IMR-90 (cell line): Measurements from ENCODE around the gene SMAP1. TPM values are rescaled to one million over a fixed set of nuclear protein-coding genes. Genes with fewer than 3 reads are reported as not detected.

Experiments
- ATAC-seq: fragments of 200-7000 bp; cut with Tn5 transposase; 2 replicates; pipeline ENCODE4 v1.9.1; 2020; ENCODE audit warnings: low read depth, mild to moderate bottlenecking, moderate library complexity
- BruUV-seq: library from RNA; stranded (reverse); fragments of 400-500 nt; replicated peaks from 2 replicates; lab custom pipeline; 2021; lab: Mats Ljungman, UMichigan
- CTCF ChIA-PET: fragments of 300-600 bp; formaldehyde crosslinking; extraction: SDS; loops from one replicate; lab custom pipeline; 2021; ENCODE audit warnings: antibody characterized with exemption; lab: Yijun Ruan, JAX
- POLR2A ChIA-PET: fragments of 300-600 bp; sonication (Branson Sonifier 250); formaldehyde crosslinking; loops from one replicate; lab custom pipeline; 2022; ENCODE audit warnings: antibody characterized with exemption; ENCODE audit not compliant: unreplicated experiment; lab: Charles Lee
- DNase-seq: peaks from one replicate; pipeline ENCODE4 v3.0.0; 2013
- H2AFZ ChIP-seq: replicated peaks from 2 replicates; pipeline ENCODE3; 2013; ENCODE audit warnings: low read length, mild to moderate bottlenecking; ENCODE audit not compliant: poor library complexity
- H2AK5ac ChIP-seq: 2 replicates; pipeline ENCODE4 v1.6.1; 2013; ENCODE audit warnings: low read depth, low read length, inconsistent platforms
- H2AK9ac ChIP-seq: replicated peaks from 2 replicates; pipeline ENCODE3; 2013; ENCODE audit warnings: mild to moderate bottlenecking, low read depth, low read length, moderate library complexity; ENCODE audit not compliant: poor library complexity
- H2BK120ac ChIP-seq: 2 replicates; pipeline ENCODE4 v1.6.1; 2013; ENCODE audit warnings: low read depth, low read length, inconsistent platforms
- H2BK15ac ChIP-seq: 3 replicates; pipeline ENCODE4 v1.6.1; 2013; ENCODE audit warnings: low read depth, low read length, inconsistent platforms
- H2BK20ac ChIP-seq: 2 replicates; pipeline ENCODE4 v1.6.1; 2013; ENCODE audit warnings: low read depth, mild to moderate bottlenecking, inconsistent platforms, low read length, moderate library complexity
- H2BK5ac ChIP-seq: 2 replicates; pipeline ENCODE4 v1.6.1; 2013; ENCODE audit warnings: mild to moderate bottlenecking, low read depth, low read length, inconsistent platforms; ENCODE audit not compliant: poor library complexity, severe bottlenecking
- H3K14ac ChIP-seq: replicated peaks from 2 replicates; pipeline ENCODE4 v1.6.1; 2013; ENCODE audit warnings: low read depth, low read length, inconsistent platforms
- H3K18ac ChIP-seq: 2 replicates; pipeline ENCODE4 v1.6.1; 2013; ENCODE audit warnings: low read depth, low read length, control low read depth
- H3K23ac ChIP-seq: 2 replicates; pipeline ENCODE4 v1.6.1; 2013; ENCODE audit warnings: low read depth, low read length, inconsistent platforms
- H3K27ac ChIP-seq: 2 replicates; pipeline ENCODE4 v1.5.1; 2013; ENCODE audit warnings: mild to moderate bottlenecking, control low read depth, low read length; ENCODE audit not compliant: insufficient read depth
- H3K27me3 ChIP-seq: 2 replicates; pipeline ENCODE4 v1.6.1; 2013; ENCODE audit warnings: low read length; ENCODE audit not compliant: control insufficient read depth, insufficient read depth
- H3K36me3 ChIP-seq: 2 replicates; pipeline ENCODE4 v1.6.1; 2013; ENCODE audit warnings: low read length, mixed read lengths; ENCODE audit not compliant: control insufficient read depth, insufficient read depth
- H3K4ac ChIP-seq: 2 replicates; pipeline ENCODE4 v1.6.1; 2013; ENCODE audit warnings: low read depth, low read length, inconsistent platforms
- H3K4me1 ChIP-seq: 2 replicates; pipeline ENCODE4 v1.6.1; 2013; ENCODE audit warnings: low read length, mixed read lengths; ENCODE audit not compliant: control insufficient read depth, insufficient read depth
- H3K4me2 ChIP-seq: 2 replicates; pipeline ENCODE4 v1.6.1; 2013; ENCODE audit warnings: low read depth, mild to moderate bottlenecking, control low read depth, low read length, moderate library complexity
- H3K4me3 ChIP-seq: 2 replicates; pipeline ENCODE4 v1.5.1; 2013; ENCODE audit warnings: low read depth, mild to moderate bottlenecking, control low read depth, low read length, moderate library complexity; ENCODE audit not compliant: insufficient read depth
- H3K56ac ChIP-seq: 2 replicates; pipeline ENCODE4 v1.6.1; 2013; ENCODE audit warnings: low read length, inconsistent platforms; ENCODE audit not compliant: insufficient read depth; ENCODE audit errors: extremely low read depth
- H3K79me1 ChIP-seq, 2 experiments: 2 replicates each; pipeline ENCODE4 v1.6.1; 2013; ENCODE audit warnings: low read length in 2 of 2, inconsistent platforms in 1 of 2, low read depth in 1 of 2
- H3K9ac ChIP-seq: 2 replicates; pipeline ENCODE4 v1.6.1; 2013; ENCODE audit warnings: low read depth, low read length, control low read depth
- H3K9me1 ChIP-seq: 2 replicates; pipeline ENCODE4 v1.6.1; 2013; ENCODE audit warnings: low read length, inconsistent platforms; ENCODE audit not compliant: insufficient read depth
- H3K9me3 ChIP-seq: 2 replicates; pipeline ENCODE4 v1.6.1; 2013; ENCODE audit warnings: low read length; ENCODE audit not compliant: control insufficient read depth, insufficient read depth
- H4K20me1 ChIP-seq: 2 replicates; pipeline ENCODE4 v1.6.1; 2013; ENCODE audit warnings: low read length, inconsistent platforms; ENCODE audit not compliant: insufficient read depth
- H4K5ac ChIP-seq: 2 replicates; pipeline ENCODE4 v1.6.1; 2013; ENCODE audit warnings: mild to moderate bottlenecking, low read depth, low read length, control low read depth
- H4K8ac ChIP-seq, 2 experiments: 2 replicates each; pipeline ENCODE4 v1.6.1; 2013; ENCODE audit warnings: low read depth in 2 of 2, low read length in 2 of 2, control low read depth in 1 of 2, inconsistent platforms in 1 of 2
- H4K91ac ChIP-seq: 2 replicates; pipeline ENCODE4 v1.6.1; 2013; ENCODE audit warnings: low read depth, low read length, inconsistent platforms; ENCODE audit not compliant: insufficient read depth
- BHLHE40 ChIP-seq: fragments of 150-350 bp; IDR thresholded peaks from 2 replicates; pipeline ENCODE4 v1.6.1; 2016; ENCODE audit warnings: mild to moderate bottlenecking, low read depth, low read length
- CEBPB ChIP-seq: IDR thresholded peaks from 2 replicates; pipeline ENCODE4 v1.6.1; 2012; ENCODE audit warnings: low read depth, low read length, improper control_type of control experiment
- CHD1 ChIP-seq: IDR thresholded peaks from 2 replicates; pipeline ENCODE4 v1.6.1; 2012; ENCODE audit warnings: low read depth, low read length, improper control_type of control experiment
- CTCF ChIP-seq: conservative IDR thresholded peaks from 2 replicates; pipeline ENCODE4 v1.5.1; 2012; ENCODE audit warnings: mild to moderate bottlenecking, low read depth, low read length, improper control_type of control experiment
- ELK1 ChIP-seq: fragments of 150-350 bp; IDR thresholded peaks from 2 replicates; pipeline ENCODE4 v1.6.1; 2016; ENCODE audit warnings: low read depth, mild to moderate bottlenecking, low read length, moderate library complexity, borderline replicate concordance
- FOS ChIP-seq: fragments of 150-350 bp; IDR thresholded peaks from 2 replicates; pipeline ENCODE4 v1.6.1; 2016; ENCODE audit warnings: low read depth, low read length
- MAZ ChIP-seq: IDR thresholded peaks from 2 replicates; pipeline ENCODE4 v1.6.1; 2012; ENCODE audit warnings: low read depth, mild to moderate bottlenecking, low read length, improper control_type of control experiment, moderate library complexity, borderline replicate concordance
- NFE2L2 ChIP-seq: fragments of 150-350 bp; IDR thresholded peaks from 2 replicates; pipeline ENCODE4 v1.6.1; 2016; ENCODE audit warnings: low read depth, mild to moderate bottlenecking, low read length
- POLR2A ChIP-seq: IDR thresholded peaks from 2 replicates; pipeline ENCODE4 v1.6.1; 2012; ENCODE audit warnings: mild to moderate bottlenecking, low read depth, low read length
- RAD21 ChIP-seq: IDR thresholded peaks from 2 replicates; pipeline ENCODE4 v1.6.1; 2012; ENCODE audit warnings: low read length, improper control_type of control experiment
- RCOR1 ChIP-seq: IDR thresholded peaks from 2 replicates; pipeline ENCODE4 v1.6.1; 2012; ENCODE audit warnings: mild to moderate bottlenecking, low read length, improper control_type of control experiment; ENCODE audit not compliant: insufficient replicate concordance
- RFX5 ChIP-seq: IDR thresholded peaks from 2 replicates; pipeline ENCODE4 v1.8.0; 2012; ENCODE audit warnings: low read depth, mild to moderate bottlenecking, low read length, moderate library complexity
- SMC3 ChIP-seq: fragments of 150-350 bp; IDR thresholded peaks from 2 replicates; pipeline ENCODE4 v1.6.1; 2016; ENCODE audit warnings: low read depth, mild to moderate bottlenecking, antibody characterized with exemption, low read length, moderate library complexity
- WGBS, 2 experiments: methylation state at CpG; one replicate each; pipeline versions ENCODE4 v1.1.5 to v1.1.7; 2013; ENCODE audit warnings: missing lambda C conversion rate in 2 of 2; ENCODE audit not compliant: insufficient read length in 1 of 2; ENCODE audit errors: extremely low coverage in 2 of 2; 5-methylcytosine and 5-hydroxymethylcytosine counted together
- dilution Hi-C: fragments of 300-500 bp; cut with HindIII; formaldehyde crosslinking; loops from one replicate; pipeline ENCODE4 v1.14.3; 2018; ENCODE audit warnings: low sequenced_read_pairs; ENCODE audit not compliant: unreplicated experiment
- in situ Hi-C: fragments of 300-500 bp; cut with MboI; formaldehyde crosslinking; loops from 3 replicates; pipeline ENCODE4 v1.14.3; 2019; ENCODE audit warnings: low sequenced_read_pairs, inconsistent platforms, mixed read lengths
- intact Hi-C: fragments of 100-400 bp; cut with micrococcal nuclease; formaldehyde crosslinking; loops from 2 replicates; pipeline ENCODE4 v1.10.0; 2022
- polyA plus RNA-seq, 3 experiments: library from polyadenylated mRNA; depleted of rRNA; stranded (reverse); fragments of >200 nt; gene quantifications; 2 replicates each; pipeline ENCODE4 v1.2.3, GENCODE V29; 2012; ENCODE audit warnings: low replicate concordance in 1 of 3
- total RNA-seq: library from RNA; depleted of rRNA; stranded (reverse); fragments of >200 nt; gene quantifications from 2 replicates; pipeline ENCODE4 v1.2.3, GENCODE V29; 2012

Gene SMAP1
- total and polyA plus RNA-seq, 2 of the 4 experiments (the other 2 are of a cell fraction) = 14.8 to 16.7 TPM

GRCh38 chr6:70672549-70672948, 4.9 kb downstream of the SMAP1 start:
- H4K20me1 ChIP-seq = peaks cover 9% of the 10 kb centered on the region

More at GRCh38 chr6:70672549-70672948, 4.9 kb downstream of the SMAP1 start:
- Histone ChIP-seq H2BK5ac (no peak overlapping the region), H2AK5ac (no peak overlapping the region), H3K79me1 (peaks cover 20 to 49% of the 10 kb centered on the region in 2 experiments), H2BK15ac (no peak overlapping the region), H3K4me3 (no peak overlapping the region), H3K9me3 (no peaks in the 10 kb centered on the region), H3K9ac (no peak overlapping the region), H3K56ac (no peak overlapping the region), H2BK20ac (no peak overlapping the region), H3K23ac (no peak overlapping the region; the same call in 1 of the 2 replicates), H3K4me1 (peaks cover 2% of the 10 kb centered on the region; the same call in 1 of the 2 replicates), H2AFZ (no peak overlapping the region), H3K18ac (no peak overlapping the region), H3K36me3 (no peaks in the 10 kb centered on the region), H3K27me3 (no peaks in the 10 kb centered on the region), H3K9me1 (peaks cover 4% of the 10 kb centered on the region; the same call in 1 of the 2 replicates), H3K4me2 (no peak overlapping the region), H2BK120ac (no peak overlapping the region), H3K14ac (no peak overlapping the region), H3K27ac (no peak overlapping the region), H4K5ac (no peak overlapping the region), H3K4ac (no peak overlapping the region), H4K8ac (no peak overlapping the region), H4K91ac (no peak overlapping the region), H2AK9ac (no peak overlapping the region)
- BruUV-seq = no TSS peak
- POLR2A ChIA-PET = no interaction called here
- no peak for TF ChIP-seq RFX5
- no peak for TF ChIP-seq CEBPB
- no peak for TF ChIP-seq CHD1
- TF ChIP-seq BHLHE40 = no peak
- TF ChIP-seq ELK1 = no peak
- no peak for TF ChIP-seq FOS
- no peak for TF ChIP-seq RAD21
- no peak for TF ChIP-seq NFE2L2
- TF ChIP-seq CTCF = no peak
- TF ChIP-seq MAZ = no peak
- no peak for TF ChIP-seq POLR2A
- no peak for TF ChIP-seq SMC3
- no peak for TF ChIP-seq RCOR1
- intact Hi-C loops = no loop called here
- CTCF ChIA-PET = interaction anchor here (0.6 kb wide), 1 partner anchor 153 kb away, joined by 3 read pairs; no protein-coding TSS in a partner anchor
- dilution Hi-C loops = no loop called here
- no peak for DNase-seq
- WGBS, 2 experiments = no CpG with 5 or more reads among the region's 1 CpG
- in situ Hi-C loops = no loop called here
- ATAC-seq = no peak
